IMR-90 (cell line): ENCODE data around the gene PLXNC1. TPM values are rescaled to one million over a fixed set of nuclear protein-coding genes. Genes with fewer than 3 reads are reported as not detected.
A peak's percentile ranks its signal among the peaks of the same experiment; 100 is the strongest.

ENCODE experiments used
- ATAC-seq: fragments of 200-7000 bp; cut with Tn5 transposase; 2 replicates; pipeline ENCODE4 v1.9.1; 2020; ENCODE audit warnings: low read depth, mild to moderate bottlenecking, moderate library complexity
- BruUV-seq: library from RNA; stranded (reverse); fragments of 400-500 nt; replicated peaks from 2 replicates; lab custom pipeline; 2021; lab: Mats Ljungman, UMichigan
- CTCF ChIA-PET: fragments of 300-600 bp; formaldehyde crosslinking; extraction: SDS; loops from one replicate; lab custom pipeline; 2021; ENCODE audit warnings: antibody characterized with exemption; lab: Yijun Ruan, JAX
- POLR2A ChIA-PET: fragments of 300-600 bp; sonication (Branson Sonifier 250); formaldehyde crosslinking; loops from one replicate; lab custom pipeline; 2022; ENCODE audit warnings: antibody characterized with exemption; ENCODE audit not compliant: unreplicated experiment; lab: Charles Lee
- DNase-seq: peaks from one replicate; pipeline ENCODE4 v3.0.0; 2013
- H2AFZ ChIP-seq: replicated peaks from 2 replicates; pipeline ENCODE3; 2013; ENCODE audit warnings: low read length, mild to moderate bottlenecking; ENCODE audit not compliant: poor library complexity
- H2AK5ac ChIP-seq: 2 replicates; pipeline ENCODE4 v1.6.1; 2013; ENCODE audit warnings: low read depth, low read length, inconsistent platforms
- H2AK9ac ChIP-seq: replicated peaks from 2 replicates; pipeline ENCODE3; 2013; ENCODE audit warnings: mild to moderate bottlenecking, low read depth, low read length, moderate library complexity; ENCODE audit not compliant: poor library complexity
- H2BK120ac ChIP-seq: 2 replicates; pipeline ENCODE4 v1.6.1; 2013; ENCODE audit warnings: low read depth, low read length, inconsistent platforms
- H2BK15ac ChIP-seq: 3 replicates; pipeline ENCODE4 v1.6.1; 2013; ENCODE audit warnings: low read depth, low read length, inconsistent platforms
- H2BK20ac ChIP-seq: 2 replicates; pipeline ENCODE4 v1.6.1; 2013; ENCODE audit warnings: low read depth, mild to moderate bottlenecking, inconsistent platforms, low read length, moderate library complexity
- H2BK5ac ChIP-seq: 2 replicates; pipeline ENCODE4 v1.6.1; 2013; ENCODE audit warnings: mild to moderate bottlenecking, low read depth, low read length, inconsistent platforms; ENCODE audit not compliant: poor library complexity, severe bottlenecking
- H3K14ac ChIP-seq: replicated peaks from 2 replicates; pipeline ENCODE4 v1.6.1; 2013; ENCODE audit warnings: low read depth, low read length, inconsistent platforms
- H3K18ac ChIP-seq: 2 replicates; pipeline ENCODE4 v1.6.1; 2013; ENCODE audit warnings: low read depth, low read length, control low read depth
- H3K23ac ChIP-seq: 2 replicates; pipeline ENCODE4 v1.6.1; 2013; ENCODE audit warnings: low read depth, low read length, inconsistent platforms
- H3K27ac ChIP-seq: 2 replicates; pipeline ENCODE4 v1.5.1; 2013; ENCODE audit warnings: mild to moderate bottlenecking, control low read depth, low read length; ENCODE audit not compliant: insufficient read depth
- H3K27me3 ChIP-seq: 2 replicates; pipeline ENCODE4 v1.6.1; 2013; ENCODE audit warnings: low read length; ENCODE audit not compliant: control insufficient read depth, insufficient read depth
- H3K36me3 ChIP-seq: 2 replicates; pipeline ENCODE4 v1.6.1; 2013; ENCODE audit warnings: low read length, mixed read lengths; ENCODE audit not compliant: control insufficient read depth, insufficient read depth
- H3K4ac ChIP-seq: 2 replicates; pipeline ENCODE4 v1.6.1; 2013; ENCODE audit warnings: low read depth, low read length, inconsistent platforms
- H3K4me1 ChIP-seq: 2 replicates; pipeline ENCODE4 v1.6.1; 2013; ENCODE audit warnings: low read length, mixed read lengths; ENCODE audit not compliant: control insufficient read depth, insufficient read depth
- H3K4me2 ChIP-seq: 2 replicates; pipeline ENCODE4 v1.6.1; 2013; ENCODE audit warnings: low read depth, mild to moderate bottlenecking, control low read depth, low read length, moderate library complexity
- H3K4me3 ChIP-seq: 2 replicates; pipeline ENCODE4 v1.5.1; 2013; ENCODE audit warnings: low read depth, mild to moderate bottlenecking, control low read depth, low read length, moderate library complexity; ENCODE audit not compliant: insufficient read depth
- H3K56ac ChIP-seq: 2 replicates; pipeline ENCODE4 v1.6.1; 2013; ENCODE audit warnings: low read length, inconsistent platforms; ENCODE audit not compliant: insufficient read depth; ENCODE audit errors: extremely low read depth
- H3K79me1 ChIP-seq, 2 experiments: 2 replicates each; pipeline ENCODE4 v1.6.1; 2013; ENCODE audit warnings: low read length in 2 of 2, inconsistent platforms in 1 of 2, low read depth in 1 of 2
- H3K9ac ChIP-seq: 2 replicates; pipeline ENCODE4 v1.6.1; 2013; ENCODE audit warnings: low read depth, low read length, control low read depth
- H3K9me1 ChIP-seq: 2 replicates; pipeline ENCODE4 v1.6.1; 2013; ENCODE audit warnings: low read length, inconsistent platforms; ENCODE audit not compliant: insufficient read depth
- H3K9me3 ChIP-seq: 2 replicates; pipeline ENCODE4 v1.6.1; 2013; ENCODE audit warnings: low read length; ENCODE audit not compliant: control insufficient read depth, insufficient read depth
- H4K20me1 ChIP-seq: 2 replicates; pipeline ENCODE4 v1.6.1; 2013; ENCODE audit warnings: low read length, inconsistent platforms; ENCODE audit not compliant: insufficient read depth
- H4K5ac ChIP-seq: 2 replicates; pipeline ENCODE4 v1.6.1; 2013; ENCODE audit warnings: mild to moderate bottlenecking, low read depth, low read length, control low read depth
- H4K8ac ChIP-seq, 2 experiments: 2 replicates each; pipeline ENCODE4 v1.6.1; 2013; ENCODE audit warnings: low read depth in 2 of 2, low read length in 2 of 2, control low read depth in 1 of 2, inconsistent platforms in 1 of 2
- H4K91ac ChIP-seq: 2 replicates; pipeline ENCODE4 v1.6.1; 2013; ENCODE audit warnings: low read depth, low read length, inconsistent platforms; ENCODE audit not compliant: insufficient read depth
- CEBPB ChIP-seq: IDR thresholded peaks from 2 replicates; pipeline ENCODE4 v1.6.1; 2012; ENCODE audit warnings: low read depth, low read length, improper control_type of control experiment
- FOS ChIP-seq: fragments of 150-350 bp; IDR thresholded peaks from 2 replicates; pipeline ENCODE4 v1.6.1; 2016; ENCODE audit warnings: low read depth, low read length
- MAZ ChIP-seq: IDR thresholded peaks from 2 replicates; pipeline ENCODE4 v1.6.1; 2012; ENCODE audit warnings: low read depth, mild to moderate bottlenecking, low read length, improper control_type of control experiment, moderate library complexity, borderline replicate concordance
- SMC3 ChIP-seq: fragments of 150-350 bp; IDR thresholded peaks from 2 replicates; pipeline ENCODE4 v1.6.1; 2016; ENCODE audit warnings: low read depth, mild to moderate bottlenecking, antibody characterized with exemption, low read length, moderate library complexity
- USF2 ChIP-seq: fragments of 150-350 bp; IDR thresholded peaks from 2 replicates; pipeline ENCODE4 v1.6.1; 2017; ENCODE audit warnings: mild to moderate bottlenecking, antibody characterized with exemption, low read length, low read depth
- WGBS, 2 experiments: methylation state at CpG; one replicate each; pipeline versions ENCODE4 v1.1.5 to v1.1.7; 2013; ENCODE audit warnings: missing lambda C conversion rate in 2 of 2; ENCODE audit not compliant: insufficient read length in 1 of 2; ENCODE audit errors: extremely low coverage in 2 of 2; 5-methylcytosine and 5-hydroxymethylcytosine counted together
- dilution Hi-C: fragments of 300-500 bp; cut with HindIII; formaldehyde crosslinking; loops from one replicate; pipeline ENCODE4 v1.14.3; 2018; ENCODE audit warnings: low sequenced_read_pairs; ENCODE audit not compliant: unreplicated experiment
- in situ Hi-C: fragments of 300-500 bp; cut with MboI; formaldehyde crosslinking; loops from 3 replicates; pipeline ENCODE4 v1.14.3; 2019; ENCODE audit warnings: low sequenced_read_pairs, inconsistent platforms, mixed read lengths
- intact Hi-C: fragments of 100-400 bp; cut with micrococcal nuclease; formaldehyde crosslinking; loops from 2 replicates; pipeline ENCODE4 v1.10.0; 2022
- polyA plus RNA-seq, 3 experiments: library from polyadenylated mRNA; depleted of rRNA; stranded (reverse); fragments of >200 nt; gene quantifications; 2 replicates each; pipeline ENCODE4 v1.2.3, GENCODE V29; 2012; ENCODE audit warnings: low replicate concordance in 1 of 3
- total RNA-seq: library from RNA; depleted of rRNA; stranded (reverse); fragments of >200 nt; gene quantifications from 2 replicates; pipeline ENCODE4 v1.2.3, GENCODE V29; 2012
- TF ChIP-seq, protein P1 (sequence below): conservative IDR thresholded peaks from 2 replicates; pipeline ENCODE4 v1.5.1; 2012; ENCODE audit warnings: mild to moderate bottlenecking, low read depth, low read length, improper control_type of control experiment

PLXNC1 gene
- total and polyA plus RNA-seq, 2 of the 4 experiments (the other 2 are of a cell fraction), result 1.0 to 1.6 TPM

DNA sequence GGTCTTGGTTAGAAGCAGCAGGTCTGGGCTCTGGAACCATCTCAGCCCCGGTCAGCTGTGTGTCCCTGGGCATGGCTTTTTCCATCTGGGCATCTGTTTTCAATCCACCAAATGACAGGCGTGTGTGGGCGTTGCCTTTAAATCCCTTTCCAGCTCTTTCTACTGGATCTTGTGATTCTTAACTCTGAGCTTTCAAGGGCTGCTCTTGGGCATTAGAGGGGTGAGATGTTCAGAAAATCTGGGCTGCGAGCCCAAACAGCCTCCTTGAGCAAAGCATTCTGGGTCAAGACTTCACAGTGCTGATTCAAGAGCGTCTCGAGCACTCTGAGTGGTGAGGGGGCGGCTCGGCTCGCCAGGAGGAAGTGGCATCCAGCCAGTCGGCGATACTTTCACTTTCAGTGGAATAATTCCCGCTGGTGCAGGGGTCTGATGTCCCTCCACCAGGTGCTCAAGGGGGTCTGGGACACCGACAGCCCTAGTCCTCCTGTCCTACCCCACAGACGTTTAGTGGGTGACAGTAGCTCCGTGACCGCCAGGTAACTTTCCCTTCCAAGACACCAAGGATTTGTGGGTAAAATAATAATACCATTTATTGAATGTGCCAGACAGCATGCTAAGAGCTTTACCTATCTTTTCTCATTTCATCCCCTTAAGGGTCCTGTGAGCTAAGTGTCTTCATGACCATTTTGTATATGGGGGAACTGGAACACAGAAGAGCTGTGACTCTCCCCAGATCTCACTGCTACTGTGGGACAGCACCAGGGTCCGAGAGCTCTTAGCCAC, 114.0 kb downstream of the PLXNC1 start:
- peak overlapping the region; percentile 91 for H2BK120ac ChIP-seq
- H3K27me3 ChIP-seq, result no peaks in the 10 kb centered on the region
- peak overlapping the region; percentile 94 for H3K4ac ChIP-seq
- H3K4me2 ChIP-seq, result peak overlapping the region; percentile 91
- peak overlapping the region; percentile 76 for H2AK5ac ChIP-seq
- H3K9me1 ChIP-seq, result peaks cover 2% of the 10 kb centered on the region; the same call in 1 of the 2 replicates
- peak overlapping the region; percentile 69; the same call in 1 of the 2 replicates for H3K23ac ChIP-seq
- peak overlapping the region; percentile 93 for H2AFZ ChIP-seq
- WGBS, 2 experiments, result no CpG with 5 or more reads among the region's 17 CpGs
- H2AK9ac ChIP-seq, result peak overlapping the region; percentile 93
- BruUV-seq, result no TSS peak
- H4K8ac ChIP-seq, result peak overlapping the region; percentile 82 to 99
- peak overlapping the region; percentile 51 for H3K4me3 ChIP-seq
- H2BK5ac ChIP-seq, result peak overlapping the region; percentile 61
- peak overlapping the region; percentile 63 for H3K56ac ChIP-seq
- H3K9me3 ChIP-seq, result no peaks in the 10 kb centered on the region
- H4K91ac ChIP-seq, result peak overlapping the region; percentile 91
- dilution Hi-C loops (no loop called here), in situ Hi-C loops (no loop called here), intact Hi-C loops (no loop called here)
- peak overlapping the region; percentile 86 for H2BK20ac ChIP-seq
- peak overlapping the region; percentile 97 for H4K5ac ChIP-seq
- DNase-seq (peak; percentile 96), ATAC-seq (peak; percentile 97)
- H3K79me1 ChIP-seq, result no peaks in the 10 kb centered on the region
- ChIA-PET CTCF (interaction anchor here (1.0 kb wide), 1 partner anchor 53 kb away, joined by 3 read pairs; no protein-coding TSS in a partner anchor), POLR2A (interaction anchor here (1.4 kb wide), 1 partner anchor 89 kb away, joined by 4 read pairs; no protein-coding TSS in a partner anchor)
- H3K4me1 ChIP-seq, result peaks cover 8% of the 10 kb centered on the region
- peak overlapping the region; percentile 88 for H3K27ac ChIP-seq
- no peaks in the 10 kb centered on the region for H4K20me1 ChIP-seq
- peak overlapping the region; percentile 88 for H3K18ac ChIP-seq
- no peaks in the 10 kb centered on the region for H3K36me3 ChIP-seq
- H2BK15ac ChIP-seq, result peak overlapping the region; percentile 90; the same call in 2 of the 3 replicates
- H3K14ac ChIP-seq, result peak overlapping the region; percentile 93
- 0 out of 2 replicates have a peak, but pooled peaks have one; percentile 2 for TF ChIP-seq FOS
- TF ChIP-seq MAZ, result no peak
- TF ChIP-seq USF2, result no peak
- no peak for TF ChIP-seq SMC3
- TF ChIP-seq, protein P1, sequence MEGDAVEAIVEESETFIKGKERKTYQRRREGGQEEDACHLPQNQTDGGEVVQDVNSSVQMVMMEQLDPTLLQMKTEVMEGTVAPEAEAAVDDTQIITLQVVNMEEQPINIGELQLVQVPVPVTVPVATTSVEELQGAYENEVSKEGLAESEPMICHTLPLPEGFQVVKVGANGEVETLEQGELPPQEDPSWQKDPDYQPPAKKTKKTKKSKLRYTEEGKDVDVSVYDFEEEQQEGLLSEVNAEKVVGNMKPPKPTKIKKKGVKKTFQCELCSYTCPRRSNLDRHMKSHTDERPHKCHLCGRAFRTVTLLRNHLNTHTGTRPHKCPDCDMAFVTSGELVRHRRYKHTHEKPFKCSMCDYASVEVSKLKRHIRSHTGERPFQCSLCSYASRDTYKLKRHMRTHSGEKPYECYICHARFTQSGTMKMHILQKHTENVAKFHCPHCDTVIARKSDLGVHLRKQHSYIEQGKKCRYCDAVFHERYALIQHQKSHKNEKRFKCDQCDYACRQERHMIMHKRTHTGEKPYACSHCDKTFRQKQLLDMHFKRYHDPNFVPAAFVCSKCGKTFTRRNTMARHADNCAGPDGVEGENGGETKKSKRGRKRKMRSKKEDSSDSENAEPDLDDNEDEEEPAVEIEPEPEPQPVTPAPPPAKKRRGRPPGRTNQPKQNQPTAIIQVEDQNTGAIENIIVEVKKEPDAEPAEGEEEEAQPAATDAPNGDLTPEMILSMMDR, result no peak
- 0 out of 2 replicates have a peak, but pooled peaks have one; percentile 25 for TF ChIP-seq CEBPB
- peak overlapping the region; percentile 77 for H3K9ac ChIP-seq
